Left ventricle myocardium superior (tissue), 1 donor: ENCODE data around the gene SMAD5. TPM values are rescaled to one million over a fixed set of nuclear protein-coding genes. Genes with fewer than 3 reads are reported as not detected.

Experiments
- ATAC-seq: fragments of 200-7000 bp; cut with Tn5 transposase; one replicate; pipeline ENCODE4 v1.9.1; 2020; ENCODE audit warnings: mild to moderate bottlenecking, moderate library complexity
- DNase-seq: peaks from one replicate; pipeline ENCODE4 v3.0.0-alpha.2; 2020
- intact Hi-C: fragments of 100-400 bp; cut with micrococcal nuclease; formaldehyde crosslinking; loops from one replicate; pipeline ENCODE4 v1.11.0; 2022
- long read RNA-seq: library from polyadenylated mRNA; unstranded; transcript quantifications from one replicate; pipeline ENCODE4 v2.0.0, GENCODE V29; 2021
- total RNA-seq: library from RNA; stranded (reverse); fragmentation: NEBNext Ultra II Directional; extraction: Animal tissue kit (Norgen Biotek cat#: 25700); gene quantifications from one replicate; pipeline ENCODE4 v1.2.1, GENCODE V29; 2021
- donor health status: DM: no; HTN: yes; CAD: no; lungs with severe emphysema.

The SMAD5 gene
- 41.7 TPM for total RNA-seq
- long read RNA-seq, full-length matches to known transcripts, result 7 of 13 reads
- long read RNA-seq, partial matches to known transcripts, result 2 of 13 reads
- long read RNA-seq, other reads (novel, unspliced or antisense), result 4 of 13 reads

- ATAC-seq (peak; percentile 99), DNase-seq (peak; percentile 98)
- intact Hi-C loops, result no loop called here
Measured at GRCh38 chr5:136132557-136133221, at the start of gene SMAD5. SMAD5 (plus strand) TSS chr5:136132845; CDS start chr5:136153761, 20,916 bp downstream.

DNA sequence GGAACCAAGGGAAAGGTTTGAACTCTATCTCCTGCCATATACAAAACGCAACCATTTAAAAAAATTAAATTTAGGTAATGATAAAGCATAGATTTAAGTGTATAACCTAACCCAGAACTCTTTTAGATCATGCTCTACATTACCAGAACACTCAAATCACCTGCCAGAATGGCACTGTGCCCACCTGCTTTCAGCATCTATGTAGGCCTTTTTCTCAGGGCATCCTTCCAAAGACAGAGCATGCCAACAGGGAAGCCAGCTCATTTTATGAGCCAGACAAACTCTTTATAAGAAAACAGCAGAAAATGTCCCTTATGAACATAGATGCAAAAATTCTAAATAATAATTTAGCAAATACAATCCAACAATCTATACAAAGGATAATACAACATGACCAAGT is 47.9 kb upstream of the SMAD5 start:
- no peak for ATAC-seq
- intact Hi-C loops, result loop anchor here (10.0 kb wide), 1 partner anchor 90 kb away; no protein-coding TSS in a partner anchor
- peak; percentile 80 for DNase-seq

DNA sequence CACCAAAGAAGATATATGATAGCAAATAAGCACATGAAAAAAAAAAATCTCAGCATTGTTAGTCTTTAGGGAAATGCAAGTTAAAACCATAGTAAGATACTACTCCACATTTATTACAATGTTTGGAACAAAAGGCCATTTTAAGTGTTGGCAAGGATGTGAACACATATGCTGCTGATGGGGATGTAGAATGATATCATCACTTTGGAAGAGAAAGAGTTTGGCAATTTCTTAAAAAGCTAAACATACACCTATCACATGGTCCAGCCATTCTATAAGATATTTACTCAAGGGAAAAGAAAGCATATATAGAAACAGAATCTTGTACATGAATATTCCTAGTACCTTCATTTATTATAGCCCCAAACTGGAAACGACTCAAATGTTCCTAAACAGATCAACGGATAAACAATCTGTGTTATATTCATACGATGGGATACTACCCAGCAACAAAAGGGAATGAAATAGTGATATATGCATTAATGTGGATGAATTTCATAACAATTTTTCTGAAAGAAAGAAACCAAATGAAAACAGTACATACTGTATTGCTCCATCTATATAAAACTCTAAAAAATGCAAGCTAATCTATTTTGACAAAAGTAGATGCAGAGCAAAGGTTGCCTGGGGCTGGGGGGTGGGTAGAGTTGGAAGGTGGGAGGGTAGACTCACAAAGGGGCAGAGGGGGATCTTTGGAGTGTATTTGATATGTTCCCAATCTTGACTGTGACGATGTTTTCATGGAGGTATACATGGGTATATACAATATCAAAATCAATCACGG is 45.7 kb upstream of the SMAD5 start:
- ATAC-seq (no peak), DNase-seq (no peak)
- intact Hi-C loops, result loop anchor here (10.0 kb wide), 1 partner anchor 88 kb away; no protein-coding TSS in a partner anchor

- intact Hi-C loops, result loop anchor here (10.0 kb wide), 1 partner anchor 87 kb away; no protein-coding TSS in a partner anchor
- DNase-seq (peak; percentile 88), ATAC-seq (peak; percentile 97)
Measured at GRCh38 chr5:136087961-136088871, 44.4 kb upstream of the SMAD5 start.

DNA sequence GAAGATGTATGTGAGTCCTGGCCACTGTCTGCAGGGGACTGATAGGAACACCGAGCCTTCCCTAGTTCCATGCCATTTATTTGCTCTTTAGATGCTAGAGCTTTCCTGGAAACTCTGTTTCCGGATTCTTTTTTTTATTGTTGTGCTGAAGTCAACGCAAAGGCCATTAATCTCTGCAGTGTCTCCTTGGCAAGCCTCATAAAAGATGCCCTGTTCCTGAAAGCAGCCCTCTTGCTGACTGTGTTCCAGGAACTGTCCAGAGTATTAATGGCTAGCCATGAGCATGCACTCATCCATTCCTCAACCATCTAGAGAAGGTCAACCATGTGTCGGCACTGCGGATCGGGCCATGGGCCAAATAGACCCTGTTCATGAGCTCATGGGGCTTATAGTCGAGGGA is 42.9 kb upstream of the SMAD5 start:
- ATAC-seq (no peak), DNase-seq (no peak)
- intact Hi-C loops, result loop anchor here (10.0 kb wide), 1 partner anchor 85 kb away; no protein-coding TSS in a partner anchor

- ATAC-seq (no peak), DNase-seq (no peak)
- intact Hi-C loops, result no loop called here
Measured at GRCh38 chr5:136090319-136090718, 42.3 kb upstream of the SMAD5 start.

DNA sequence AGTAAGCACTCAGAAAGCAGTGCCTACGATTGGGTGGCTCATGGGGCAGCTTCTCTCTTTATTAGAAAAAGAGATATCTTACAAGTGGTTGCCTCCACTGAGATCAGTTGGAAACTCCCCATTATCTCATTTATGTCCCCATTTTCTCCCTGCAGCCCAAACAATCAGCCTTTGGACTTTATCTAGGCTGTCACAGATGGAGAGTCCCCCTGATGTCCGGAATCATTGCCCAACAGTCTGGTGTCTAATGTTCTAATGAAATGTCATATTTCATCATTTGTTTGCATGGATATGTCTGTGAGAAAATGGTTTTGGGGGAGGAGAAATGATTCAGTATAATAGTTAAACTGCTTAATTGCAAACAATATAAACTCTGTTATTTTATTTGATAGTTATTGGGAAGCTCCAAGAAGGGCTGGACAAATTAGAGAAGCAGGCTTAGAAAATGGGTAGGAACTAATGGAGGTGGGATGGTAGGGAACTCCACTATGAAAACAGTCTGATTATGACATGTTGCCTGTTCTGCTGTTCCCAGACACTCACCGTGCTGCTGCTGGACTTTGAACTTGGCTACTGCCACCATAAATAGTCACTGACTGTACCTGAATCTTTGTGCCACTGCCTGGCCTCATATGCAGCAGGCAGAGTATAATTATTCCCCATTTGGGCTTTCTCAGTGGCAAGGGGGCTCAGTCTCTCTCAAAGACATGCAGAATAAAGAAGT is 38.3 kb upstream of the SMAD5 start:
- ATAC-seq (no peak), DNase-seq (no peak)
- intact Hi-C loops, result no loop called here

GRCh38 chr5:136094913-136095641 is 37.6 kb upstream of the SMAD5 start:
- ATAC-seq (no peak), DNase-seq (no peak)
- intact Hi-C loops, result no loop called here

GRCh38 chr5:136098176-136098575 is 34.5 kb upstream of the SMAD5 start:
- ATAC-seq (no peak), DNase-seq (no peak)
- intact Hi-C loops, result no loop called here

GRCh38 chr5:136099870-136100269 is 32.8 kb upstream of the SMAD5 start:
- DNase-seq (no peak), ATAC-seq (no peak)
- intact Hi-C loops, result no loop called here

DNA sequence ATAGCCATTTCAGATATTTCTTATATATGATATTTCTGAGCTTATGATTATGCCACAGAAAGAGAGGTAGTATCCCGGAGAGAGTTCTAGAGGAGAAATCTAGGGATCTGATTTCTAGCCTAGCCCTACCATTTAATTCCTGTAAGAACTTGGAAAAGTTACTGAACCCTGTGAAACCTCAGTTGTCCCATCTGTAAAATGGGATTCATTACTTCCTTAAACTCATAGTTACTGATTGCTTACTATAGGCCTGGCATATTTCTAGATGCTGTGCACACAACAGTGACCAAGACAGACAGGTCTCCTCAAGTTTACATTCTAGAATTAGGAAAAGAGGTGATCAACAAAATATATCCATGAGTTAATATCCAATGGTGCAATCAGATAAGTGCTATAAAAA is 30.8 kb upstream of the SMAD5 start:
- no peak for ATAC-seq
- intact Hi-C loops, result no loop called here
- DNase-seq, result no peak

DNA sequence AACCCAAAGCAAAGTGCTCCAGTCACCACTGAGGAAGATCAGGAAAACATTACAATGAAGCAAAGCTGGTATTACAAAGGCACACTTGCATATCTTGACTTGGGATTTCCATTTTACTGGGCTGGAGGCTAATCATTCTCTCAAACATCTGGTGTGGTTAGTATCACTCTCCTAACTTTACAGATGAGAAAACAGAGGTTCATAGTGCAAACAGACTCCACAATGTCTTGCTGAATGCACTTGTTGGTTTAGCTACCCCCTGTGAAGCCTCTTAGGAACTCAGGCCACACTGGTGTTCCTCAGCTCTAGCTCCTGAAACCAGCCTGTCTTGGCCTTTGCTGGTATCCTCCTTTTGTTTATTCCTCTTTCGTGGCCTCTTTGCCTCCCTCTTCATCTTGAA is 29.5 kb upstream of the SMAD5 start:
- DNase-seq (no peak), ATAC-seq (no peak)
- intact Hi-C loops, result no loop called here

- ATAC-seq, result no peak
- intact Hi-C loops, result no loop called here
Measured at GRCh38 chr5:136104306-136104965, 28.2 kb upstream of the SMAD5 start.

GRCh38 chr5:136106351-136107031 is 26.2 kb upstream of the SMAD5 start:
- no peak for DNase-seq
- intact Hi-C loops, result no loop called here
- no peak for ATAC-seq

More at GRCh38 chr5:136104306-136104965, 28.2 kb upstream of the SMAD5 start:
- no peak for DNase-seq

DNA sequence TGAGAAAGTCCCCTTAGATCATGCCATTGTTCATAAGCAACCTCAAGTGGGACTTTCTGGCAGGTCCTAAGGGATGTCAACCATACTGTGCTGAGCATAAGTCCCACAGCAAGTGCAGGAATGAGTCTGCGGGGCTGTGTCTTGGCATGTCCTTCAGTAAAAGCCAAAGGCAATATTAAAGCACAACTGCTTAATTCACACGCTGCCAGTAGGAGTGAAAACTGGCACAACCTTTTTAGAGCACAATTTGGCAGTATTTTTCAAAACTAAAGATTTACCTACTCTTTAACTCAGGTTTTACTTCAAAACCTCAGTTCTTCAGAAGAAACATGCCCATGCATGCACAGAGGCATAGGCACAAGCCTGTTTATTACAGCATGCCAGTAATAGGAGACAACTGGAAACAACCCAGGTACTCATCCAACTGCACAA is 24.4 kb upstream of the SMAD5 start:
- intact Hi-C loops, result no loop called here
- no peak for ATAC-seq

DNA sequence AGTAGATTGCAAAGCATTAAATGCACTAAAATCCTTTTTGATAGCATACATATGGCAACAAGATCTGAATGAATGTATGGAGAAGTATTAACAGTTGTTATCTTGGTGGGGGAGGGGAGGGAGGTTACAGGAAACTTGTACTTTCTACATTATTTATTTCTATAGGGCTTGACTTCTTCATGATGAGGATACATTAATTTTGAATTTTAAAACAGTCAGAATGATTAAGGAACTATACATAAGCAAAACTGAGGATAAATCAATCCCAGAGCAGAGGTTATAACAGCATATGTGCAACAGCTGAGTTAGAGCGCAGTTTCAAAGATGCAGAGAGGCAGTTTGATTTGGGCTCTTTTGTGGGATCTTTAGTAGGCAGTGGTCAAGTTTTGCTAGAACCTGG is 23.9 kb upstream of the SMAD5 start:
- DNase-seq (no peak), ATAC-seq (no peak)
- intact Hi-C loops, result no loop called here

More for the DNA sequence above, 24.4 kb upstream of the SMAD5 start:
- no peak for DNase-seq
